HG03175 (cell line): ENCODE measurements around the gene CACNA1C.

Experiments
- ATAC-seq: cut with Tn5 transposase; IDR thresholded peaks from one replicate; pipeline ENCODE4 v1.9.1; 2021; ENCODE audit warnings: mild to moderate bottlenecking, moderate library complexity; ENCODE audit not compliant: unreplicated experiment

The CACNA1C gene

GRCh38 chr12:2136901-2137300 is 84.1 kb downstream of the CACNA1C start:
- no peak for ATAC-seq

DNA sequence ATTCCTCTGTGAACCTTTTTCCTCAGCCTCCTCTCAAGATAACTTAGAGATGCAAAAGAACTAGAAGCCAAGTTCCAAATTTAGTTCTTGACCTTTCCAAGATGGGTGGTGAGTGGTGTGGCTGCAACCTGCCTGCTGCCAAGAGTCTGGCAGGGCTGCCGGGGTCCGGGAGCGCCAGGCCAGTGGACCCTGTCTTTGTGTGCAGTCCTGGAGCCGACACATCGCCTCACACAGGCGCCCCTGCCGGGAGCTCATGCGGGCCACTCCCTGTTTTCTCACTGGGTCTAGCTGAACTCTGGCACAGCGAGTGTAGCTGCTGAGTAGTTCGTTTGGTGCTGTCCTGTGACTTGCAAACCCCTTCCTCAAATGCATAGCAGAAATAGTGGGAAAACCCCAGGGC is 84.9 kb downstream of the CACNA1C start:
- no peak for ATAC-seq

DNA sequence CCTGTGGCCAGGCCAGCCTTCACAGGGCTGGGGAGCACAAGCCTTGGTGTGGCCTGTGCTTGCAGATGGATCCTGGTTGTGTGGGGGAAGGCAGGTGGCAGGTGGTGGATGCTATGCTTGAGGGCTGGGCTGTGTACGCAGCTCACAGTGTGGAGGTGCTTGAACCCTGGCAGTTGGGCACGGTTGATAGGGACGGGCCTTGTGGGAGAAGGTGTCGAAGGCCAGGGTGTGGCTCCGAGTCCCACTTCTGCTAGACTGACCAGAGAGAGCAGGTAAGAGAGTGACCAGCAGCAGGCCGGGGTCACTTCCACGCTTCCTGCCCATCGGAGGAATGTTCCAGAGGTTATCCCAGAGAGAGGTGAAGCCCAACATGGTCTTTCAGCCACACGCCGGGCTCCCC is 85.5 kb downstream of the CACNA1C start:
- ATAC-seq: no peak

- ATAC-seq: no peak
Observed at GRCh38 chr12:2138871-2139308, 86.1 kb downstream of the CACNA1C start.

DNA sequence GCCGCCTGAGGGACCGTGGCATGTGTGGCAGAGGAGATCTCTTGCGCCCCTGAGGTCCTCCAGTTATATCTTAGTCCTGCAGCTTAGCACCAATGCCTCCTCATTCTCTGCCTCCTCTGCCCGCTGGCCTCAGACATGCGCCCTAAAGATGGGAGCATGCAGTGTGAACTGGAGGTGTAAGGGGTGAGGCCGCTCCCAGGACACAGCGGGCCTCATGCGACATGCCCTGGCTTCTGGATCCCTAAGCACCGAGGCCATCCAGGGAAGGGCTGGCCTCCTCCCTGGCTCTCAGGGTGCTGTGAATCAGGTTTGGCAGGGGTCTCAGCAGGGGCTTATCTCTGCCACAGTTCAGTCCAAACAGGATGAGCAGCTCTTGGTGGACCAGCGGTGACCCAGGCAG is 86.9 kb downstream of the CACNA1C start:
- ATAC-seq: no peak

DNA sequence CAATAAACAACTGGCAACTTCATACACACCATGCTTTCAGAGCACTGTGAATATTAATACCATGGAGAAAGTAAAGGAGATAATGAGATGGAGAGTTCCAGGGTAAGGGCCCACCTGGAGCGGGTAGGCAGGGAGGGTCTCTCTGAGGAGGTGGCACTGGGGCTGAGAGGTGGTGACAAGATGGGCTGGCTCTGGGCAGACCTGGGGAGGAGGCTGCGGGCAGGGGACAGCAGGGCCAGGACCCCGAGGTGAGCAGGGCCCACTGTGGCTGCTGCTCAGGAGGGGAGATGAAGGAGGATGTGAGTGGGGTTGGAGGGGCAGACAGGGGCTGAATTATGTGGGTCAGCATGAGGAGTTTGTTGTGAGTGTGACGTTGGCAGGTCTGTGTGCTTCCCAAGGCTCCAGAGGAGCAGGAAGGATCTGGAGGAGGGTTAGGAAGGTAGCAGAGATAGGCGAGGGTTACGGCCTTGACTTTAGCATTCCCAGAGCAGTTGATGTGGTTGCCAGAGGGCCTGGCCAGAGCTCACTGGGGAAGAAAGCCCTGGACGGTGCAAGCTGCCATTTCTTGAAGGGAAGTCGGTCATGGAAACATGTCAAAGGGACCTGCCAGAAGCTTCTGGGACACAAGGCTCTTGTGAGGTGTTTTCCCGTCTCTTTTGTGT is 88.2 kb downstream of the CACNA1C start:
- no peak for ATAC-seq

DNA sequence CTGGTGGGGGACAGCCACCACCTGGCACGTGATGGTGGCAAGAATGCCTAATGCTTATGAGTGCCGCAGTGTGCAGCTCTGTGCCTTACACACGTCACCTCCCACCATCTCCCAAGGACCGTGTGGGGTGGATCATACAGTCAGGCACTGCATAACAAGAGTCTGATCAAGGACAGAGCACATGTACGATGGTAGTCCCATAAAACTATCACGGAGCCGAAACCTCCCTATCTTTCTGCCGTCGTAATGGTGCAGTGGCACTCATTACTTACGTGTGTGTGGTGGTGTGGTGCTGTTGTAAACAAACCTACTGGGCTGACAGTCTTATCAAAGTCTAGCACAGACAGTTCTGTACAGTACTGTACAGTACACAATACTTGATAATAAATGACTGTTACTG is 89.3 kb downstream of the CACNA1C start:
- no peak for ATAC-seq

DNA sequence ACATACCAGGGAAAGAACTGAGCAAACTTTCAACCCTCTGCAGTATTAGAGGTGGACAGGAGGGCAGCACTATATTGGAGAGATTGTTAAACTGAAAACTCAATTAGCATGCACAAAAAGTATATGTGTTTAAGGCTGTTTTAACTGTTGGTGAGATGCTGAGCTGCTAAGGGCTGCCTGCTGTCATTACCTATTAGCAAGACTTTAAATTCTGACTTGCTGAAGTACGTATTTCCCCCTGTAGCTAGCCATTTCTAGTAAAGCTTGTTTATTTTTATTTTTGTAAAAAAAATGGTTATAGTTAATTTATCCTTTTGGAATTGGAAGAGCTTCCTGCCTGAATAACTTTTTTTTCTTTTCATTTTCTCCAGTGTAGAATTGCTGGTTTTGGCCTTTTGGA is 92.2 kb downstream of the CACNA1C start:
- ATAC-seq: no peak

- no peak for ATAC-seq
Observed at GRCh38 chr12:2145433-2145998, 92.7 kb downstream of the CACNA1C start.

DNA sequence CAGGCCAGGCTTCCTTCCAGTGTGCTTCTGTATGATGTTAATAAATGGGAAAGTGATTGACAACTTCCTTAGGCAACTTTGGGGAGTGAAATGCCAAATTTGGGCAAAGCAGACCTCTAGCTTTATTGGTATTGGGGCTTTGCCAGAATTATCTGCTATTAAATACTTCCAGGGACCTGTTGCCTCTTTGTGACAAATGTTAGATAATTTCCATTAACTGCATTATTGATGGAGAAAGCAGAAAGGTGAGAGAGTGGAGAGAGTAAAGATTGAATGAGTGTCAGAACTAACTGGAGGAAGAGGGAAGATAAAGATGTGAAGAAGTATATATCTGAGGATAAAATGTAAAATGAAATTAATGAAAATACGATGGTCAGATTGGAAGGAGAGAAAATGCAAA is 94.5 kb downstream of the CACNA1C start:
- ATAC-seq: no peak

GRCh38 chr12:2149091-2149490 is 96.3 kb downstream of the CACNA1C start:
- ATAC-seq: no peak

GRCh38 chr12:2150833-2151232 is 98.0 kb downstream of the CACNA1C start:
- ATAC-seq: no peak

GRCh38 chr12:2151391-2151790 is 98.6 kb downstream of the CACNA1C start:
- no peak for ATAC-seq

DNA sequence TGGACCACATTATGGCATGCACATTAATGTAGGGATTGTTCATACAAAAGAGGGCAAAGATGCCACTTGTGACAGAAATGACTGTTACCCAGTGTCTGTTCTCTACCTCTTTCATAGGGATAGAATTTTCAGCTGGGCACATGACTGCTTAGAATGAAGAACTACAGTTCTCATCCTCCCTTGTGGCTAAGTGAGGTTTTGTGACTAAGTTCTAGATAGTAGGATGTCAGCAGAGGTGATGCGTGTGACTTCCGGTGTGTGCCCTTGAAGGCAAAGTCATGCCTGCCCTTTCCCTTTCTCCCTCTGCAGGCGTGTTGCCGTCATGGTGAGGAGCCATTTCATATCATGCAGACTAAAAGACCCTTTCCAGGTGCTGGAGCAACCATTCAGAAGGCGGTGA is 99.3 kb downstream of the CACNA1C start:
- ATAC-seq: peak; percentile 80

DNA sequence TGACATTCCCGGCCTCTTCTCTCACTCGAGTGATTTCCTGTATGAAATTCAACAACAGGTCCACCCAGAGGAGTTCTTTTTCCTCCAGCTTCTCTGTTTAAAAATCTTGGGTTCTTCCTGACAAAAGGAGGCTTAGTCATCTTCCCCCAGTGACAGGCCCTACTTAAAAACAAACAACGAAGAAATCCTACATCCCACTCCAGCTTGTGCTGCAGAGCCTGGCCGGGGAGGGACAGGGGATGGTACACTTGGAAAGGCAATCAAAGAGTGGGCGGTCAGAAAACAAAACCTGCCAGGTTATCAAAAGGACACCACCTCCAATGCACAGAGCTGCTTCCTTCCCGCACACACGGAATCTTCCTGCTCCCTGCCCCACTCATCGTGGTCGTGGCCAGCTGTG is 101.3 kb downstream of the CACNA1C start:
- no peak for ATAC-seq

- no peak for ATAC-seq
Observed at GRCh38 chr12:2154521-2154920, 101.7 kb downstream of the CACNA1C start.

DNA sequence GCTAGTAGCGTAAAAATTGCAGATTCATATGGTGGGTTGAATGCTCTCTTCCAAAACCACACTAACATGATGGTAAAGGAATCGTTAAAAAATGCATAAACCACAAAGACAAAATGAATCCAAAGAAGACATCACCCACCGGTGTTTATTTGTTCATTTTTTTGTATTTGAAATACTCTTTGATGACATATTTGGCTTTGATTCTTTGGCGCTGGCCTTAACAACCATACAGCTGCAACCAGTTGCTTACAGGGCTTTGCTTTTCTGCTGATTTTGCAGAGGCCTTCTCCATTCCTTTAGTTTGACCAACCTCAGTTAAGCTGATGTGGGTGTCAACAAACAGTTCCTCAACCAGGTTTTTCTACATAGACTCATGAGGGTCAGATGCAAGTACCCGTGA is 103.5 kb downstream of the CACNA1C start:
- no peak for ATAC-seq

- no peak for ATAC-seq
Observed at GRCh38 chr12:2160043-2160442, 107.3 kb downstream of the CACNA1C start.

- no peak for ATAC-seq
Observed at GRCh38 chr12:2161473-2161872, 108.7 kb downstream of the CACNA1C start.

- ATAC-seq: no peak
Observed at GRCh38 chr12:2163177-2163941, 110.6 kb downstream of the CACNA1C start.

GRCh38 chr12:2165021-2165420 is 112.2 kb downstream of the CACNA1C start:
- ATAC-seq: no peak

DNA sequence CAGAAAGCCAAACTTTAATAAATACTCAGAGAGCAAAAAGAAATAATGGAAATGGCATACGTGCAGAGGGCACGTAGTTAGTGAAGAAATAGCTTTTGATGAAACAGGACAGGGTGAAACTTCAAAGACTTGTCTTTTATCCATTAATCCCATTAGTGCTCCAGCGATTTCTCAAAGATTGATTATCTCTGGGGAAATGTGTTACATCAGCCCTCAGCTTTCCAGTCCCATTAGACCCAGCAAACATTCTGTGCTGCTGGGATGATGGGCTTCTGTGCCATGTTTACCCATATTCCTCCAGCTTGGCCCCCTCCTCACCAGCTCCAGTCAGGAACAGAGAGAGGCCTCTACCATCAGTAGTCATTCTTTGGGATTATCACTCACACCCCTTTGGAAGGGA is 113.1 kb downstream of the CACNA1C start:
- ATAC-seq: no peak
